Common myeloid progenitor, CD34-positive (primary cell): ENCODE measurements around the gene VAMP3.

Experiments
- CTCF ChIA-PET: fragments of 350-600 bp; sonication (Branson Sonifier 250); formaldehyde crosslinking; loops from one replicate; lab custom pipeline; 2021; ENCODE audit warnings: antibody characterized with exemption; lab: Charles Lee
- POLR2A ChIA-PET: fragments of 350-600 bp; sonication (Branson Sonifier 250); formaldehyde crosslinking; loops from one replicate; lab custom pipeline; 2021; ENCODE audit warnings: antibody characterized with exemption; lab: Charles Lee
- DNase-seq, 3 donors: peaks; one replicate each; pipeline versions ENCODE4 v3.0.0 to v3.0.0-alpha.2; 2013
- H3K27ac ChIP-seq, 2 experiments: 1 replicate in 1 of 2; 2 replicates in 1 of 2; pipeline ENCODE4 v1.7.0; 2013; ENCODE audit warnings: inconsistent platforms in 2 of 2, low read length in 2 of 2, mild to moderate bottlenecking in 2 of 2, low read depth in 1 of 2, moderate library complexity in 1 of 2; ENCODE audit not compliant: severe bottlenecking in 2 of 2, insufficient read depth in 1 of 2, poor library complexity in 1 of 2
- H3K27me3 ChIP-seq, 5 experiments: replicated peaks in 2 of 5; 1 replicate in 3 of 5; 2 replicates in 2 of 5; pipeline versions ENCODE4 v1.6.1 to v1.7.0; 2013; ENCODE audit warnings: low read length in 4 of 5, mild to moderate bottlenecking in 2 of 5, moderate library complexity in 2 of 5, inconsistent platforms in 1 of 5; ENCODE audit not compliant: insufficient read depth in 5 of 5, control insufficient read depth in 4 of 5
- H3K36me3 ChIP-seq, 4 experiments: 1 replicate in 2 of 4; 2 replicates in 2 of 4; pipeline versions ENCODE4 v1.6.1 to v1.7.0; 2013; ENCODE audit warnings: low read length in 3 of 4, control low read depth in 1 of 4, mild to moderate bottlenecking in 1 of 4; ENCODE audit not compliant: control insufficient read depth in 4 of 4, insufficient read depth in 4 of 4
- H3K4me1 ChIP-seq, 4 experiments: 1 replicate in 3 of 4; 2 replicates in 1 of 4; pipeline versions ENCODE4 v1.6.1 to v1.7.1; 2013; ENCODE audit warnings: low read length in 3 of 4, mild to moderate bottlenecking in 3 of 4, control low read depth in 1 of 4, inconsistent platforms in 1 of 4, moderate library complexity in 1 of 4; ENCODE audit not compliant: control insufficient read depth in 4 of 4, insufficient read depth in 4 of 4; ENCODE audit errors: control extremely low read depth in 1 of 4
- H3K4me3 ChIP-seq, 7 experiments: 1 replicate in 4 of 7; 2 replicates in 3 of 7; pipeline versions ENCODE4 v1.5.1 to v1.7.0; 2013; ENCODE audit warnings: mild to moderate bottlenecking in 7 of 7, low read length in 6 of 7, moderate library complexity in 6 of 7, inconsistent platforms in 2 of 7, low read depth in 2 of 7, control low read depth in 1 of 7; ENCODE audit not compliant: insufficient read depth in 4 of 7, control insufficient read depth in 1 of 7; ENCODE audit errors: extremely low read depth in 1 of 7
- H3K9me3 ChIP-seq, 5 experiments: 1 replicate in 4 of 5; 2 replicates in 1 of 5; pipeline versions ENCODE4 v1.6.1 to v1.7.1; 2013; ENCODE audit warnings: low read length in 4 of 5, mild to moderate bottlenecking in 2 of 5, inconsistent platforms in 1 of 5, low read depth in 1 of 5, moderate library complexity in 1 of 5; ENCODE audit not compliant: control insufficient read depth in 4 of 5, insufficient read depth in 2 of 5; ENCODE audit errors: control extremely low read depth in 1 of 5
- WGBS: methylation state at CpG from one replicate; pipeline ENCODE4 v1.1.5; 2013; ENCODE audit not compliant: insufficient coverage; 5-methylcytosine and 5-hydroxymethylcytosine counted together

VAMP3 gene

DNA sequence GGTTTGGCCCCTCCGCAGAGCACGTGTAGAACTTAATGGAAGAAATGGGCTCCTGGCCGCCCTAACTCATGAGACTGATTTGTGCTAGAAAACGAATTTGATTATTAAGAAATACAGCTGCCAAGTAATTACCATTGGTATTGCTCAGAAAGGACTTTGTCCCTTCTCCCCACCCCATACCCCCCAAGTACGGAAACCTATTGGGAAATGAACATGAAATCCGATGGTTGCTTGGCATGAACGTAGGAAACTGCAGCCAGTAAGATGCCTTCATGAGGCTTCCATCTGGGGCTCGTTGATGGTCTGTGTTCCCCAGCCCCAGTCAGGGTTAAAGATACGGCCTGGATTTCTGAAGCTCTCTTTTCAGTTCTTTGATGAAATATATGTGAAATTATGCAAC is 34.4 kb downstream of the VAMP3 start:
- Histone ChIP-seq H3K27me3 (no peaks in the 10 kb centered on the region), H3K4me1 (no peaks in the 10 kb centered on the region), H3K27ac (no peak overlapping the region), H3K9me3 (no peaks in the 10 kb centered on the region), H3K4me3 (no peak overlapping the region), H3K36me3 (peaks cover 0 to 3% (median 1%) of the 10 kb centered on the region in 4 experiments)
- ChIA-PET POLR2A (no interaction called here), CTCF (no interaction called here)
- DNase-seq = no peak
- WGBS = 80% methylated on average over 5 of the region's 9 CpGs

- DNase-seq = peak; percentile 55 to 72 (median 71)
- Histone ChIP-seq H3K9me3 (peaks cover 0 to 6% (median 3%) of the 10 kb centered on the region in 5 experiments), H3K27ac (no peak overlapping the region), H3K4me1 (no peaks in the 10 kb centered on the region), H3K4me3 (no peak overlapping the region), H3K36me3 (peaks cover 0 to 7% (median 4%) of the 10 kb centered on the region in 4 experiments), H3K27me3 (no peaks in the 10 kb centered on the region)
- WGBS = no CpG with 5 or more reads among the region's 1 CpG
- CTCF ChIA-PET = interaction anchor here (0.6 to 1.6 kb wide), 10 partner anchors 10 to 949 kb away, joined by 3 to 9 read pairs (median 3); no protein-coding TSS in a partner anchor
- POLR2A ChIA-PET = no interaction called here
Measured at GRCh38 chr1:7808253-7808844, 37.3 kb downstream of the VAMP3 start.

DNA sequence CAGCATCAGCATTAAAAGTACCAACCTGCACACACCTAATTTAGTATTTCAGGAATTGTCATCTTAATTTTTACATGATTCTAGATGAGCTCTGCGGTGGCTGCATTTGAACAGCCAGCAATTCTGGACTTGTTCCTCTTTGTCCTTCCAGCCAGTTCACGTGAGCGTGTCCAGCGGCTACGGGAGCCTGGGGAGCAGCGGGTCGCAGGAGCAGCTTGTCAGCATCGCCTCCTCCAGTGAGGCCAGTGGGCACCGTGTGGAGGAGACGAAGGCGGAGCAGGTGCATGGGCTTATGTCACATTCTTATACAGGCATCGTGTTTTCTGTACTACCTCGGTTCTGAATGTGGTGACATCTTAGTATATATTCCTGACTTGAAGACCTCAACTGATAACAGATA is 38.6 kb downstream of the VAMP3 start:
- Histone ChIP-seq H3K4me1 (no peaks in the 10 kb centered on the region), H3K36me3 (peaks cover 0 to 9% (median 4%) of the 10 kb centered on the region in 4 experiments), H3K9me3 (peaks cover 0 to 15% (median 10%) of the 10 kb centered on the region in 5 experiments), H3K27me3 (no peaks in the 10 kb centered on the region), H3K4me3 (no peak overlapping the region), H3K27ac (no peak overlapping the region)
- CTCF ChIA-PET = interaction anchor here (1.0 to 1.5 kb wide), 2 partner anchors 12 to 94 kb away, joined by 3 read pairs; no protein-coding TSS in a partner anchor
- 94% methylated on average over 11 of the region's 13 CpGs for whole genome bisulfite sequencing
- no peak for DNase-seq
- POLR2A ChIA-PET = no interaction called here

DNA sequence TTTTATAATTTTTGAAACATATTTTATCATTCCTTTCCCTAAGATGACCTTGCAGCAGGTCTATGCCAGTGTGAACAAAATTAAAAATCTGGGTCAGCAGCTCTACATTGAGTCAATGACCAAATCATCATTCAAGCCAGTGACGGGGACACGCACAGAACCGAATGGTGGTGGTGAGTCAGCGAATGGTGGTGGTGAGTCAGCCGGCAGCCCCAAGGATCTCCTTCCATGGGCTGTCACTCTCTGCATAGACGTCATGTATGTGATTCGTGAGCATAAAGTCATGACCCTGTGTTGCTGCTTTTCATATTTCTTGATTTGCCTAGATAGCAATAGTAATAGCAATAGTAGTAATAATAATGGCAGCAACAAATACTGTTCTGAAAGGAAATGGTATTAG is 39.3 kb downstream of the VAMP3 start:
- peaks cover 0 to 15% (median 10%) of the 10 kb centered on the region in 5 experiments for H3K9me3 ChIP-seq
- H3K4me1 ChIP-seq = no peaks in the 10 kb centered on the region
- POLR2A ChIA-PET = no interaction called here
- H3K27ac ChIP-seq = no peak overlapping the region
- WGBS = 94% methylated on average over 5 of the region's 7 CpGs
- H3K36me3 ChIP-seq = peaks cover 0 to 9% (median 4%) of the 10 kb centered on the region in 4 experiments
- peak in 2 of 3 donors; percentile 25 to 45 for DNase-seq
- H3K27me3 ChIP-seq = no peaks in the 10 kb centered on the region
- no peak overlapping the region for H3K4me3 ChIP-seq
- CTCF ChIA-PET = interaction anchor here (1.0 to 1.5 kb wide), 2 partner anchors 11 to 93 kb away, joined by 3 read pairs; no protein-coding TSS in a partner anchor

GRCh38 chr1:7811476-7811875 is 40.4 kb downstream of the VAMP3 start:
- 96% methylated on average over 5 of the region's 6 CpGs for WGBS
- Histone ChIP-seq H3K27me3 (no peaks in the 10 kb centered on the region), H3K9me3 (peaks cover 0 to 15% (median 10%) of the 10 kb centered on the region in 5 experiments), H3K36me3 (peaks cover 0 to 7% (median 4%) of the 10 kb centered on the region in 4 experiments), H3K27ac (no peak overlapping the region), H3K4me3 (no peak overlapping the region), H3K4me1 (no peaks in the 10 kb centered on the region)
- ChIA-PET POLR2A (no interaction called here), CTCF (interaction anchor here (0.6 to 2.1 kb wide), 4 partner anchors 8 to 92 kb away, joined by 3 to 5 read pairs (median 4); no protein-coding TSS in a partner anchor)
- DNase-seq = no peak

GRCh38 chr1:7813677-7814373 is 42.7 kb downstream of the VAMP3 start:
- no peaks in the 10 kb centered on the region for H3K4me1 ChIP-seq
- WGBS = 92% methylated on average over 2 of the region's 3 CpGs
- H3K9me3 ChIP-seq = peaks cover 0 to 15% (median 10%) of the 10 kb centered on the region in 5 experiments
- H3K36me3 ChIP-seq = peaks cover 0 to 7% (median 4%) of the 10 kb centered on the region in 4 experiments
- ChIA-PET POLR2A (no interaction called here), CTCF (no interaction called here)
- no peak for DNase-seq
- H3K4me3 ChIP-seq = no peak overlapping the region
- no peaks in the 10 kb centered on the region for H3K27me3 ChIP-seq
- H3K27ac ChIP-seq = no peak overlapping the region

DNA sequence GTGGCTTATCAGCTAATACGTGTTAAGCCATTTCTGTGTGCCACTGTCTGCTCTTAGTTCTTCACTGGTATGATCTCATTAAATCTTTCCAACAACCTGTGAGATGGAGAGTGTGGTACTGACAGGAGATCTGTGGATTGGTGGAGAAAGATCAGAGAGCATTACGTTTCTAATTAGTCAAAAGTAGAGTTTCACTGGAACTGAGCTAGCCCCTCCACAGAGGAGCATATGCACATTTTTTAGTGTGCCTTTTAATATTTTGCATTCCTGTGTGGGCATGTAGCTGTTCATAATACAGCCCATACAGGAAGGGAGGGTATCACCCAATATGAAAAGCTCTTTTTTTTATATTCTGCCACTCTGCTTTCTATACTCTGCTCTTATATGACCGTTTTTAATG is 50.2 kb downstream of the VAMP3 start:
- DNase-seq = no peak
- no peaks in the 10 kb centered on the region for H3K27me3 ChIP-seq
- ChIA-PET POLR2A (no interaction called here), CTCF (interaction anchor here (0.6 to 1.2 kb wide), 4 partner anchors 9 to 1180 kb away, joined by 3 read pairs; no protein-coding TSS in a partner anchor)
- H3K4me1 ChIP-seq = no peaks in the 10 kb centered on the region
- WGBS = 100% methylated on average over 1 of the region's 3 CpGs
- H3K36me3 ChIP-seq = no peaks in the 10 kb centered on the region
- H3K4me3 ChIP-seq = no peak overlapping the region
- no peaks in the 10 kb centered on the region for H3K9me3 ChIP-seq
- H3K27ac ChIP-seq = no peak overlapping the region
